ENCODE results near the gene SMAD7. TPM values are rescaled to one million over a fixed set of nuclear protein-coding genes. Genes with fewer than 3 reads are reported as not detected.

Gene SMAD7
- total RNA-seq: 20.0 TPM

GRCh38 chr18:48950536-48951447, at the start of gene SMAD7:
Gene SMAD7 (minus strand): TSS chr18:48950965. CDS start chr18:48950424, 541 bp downstream.
- no peak for DNase-seq (ENCODE audit: low spot score)

GRCh38 chr18:48999569-48999968, 48.8 kb upstream of the SMAD7 start:
- DNase-seq (ENCODE audit: low spot score): no peak

- no peak for DNase-seq (ENCODE audit: low spot score)
Observed at GRCh38 chr18:48997985-48998831, 47.4 kb upstream of the SMAD7 start.

- no peak for DNase-seq (ENCODE audit: low spot score)
Observed at GRCh38 chr18:48997681-48997984, 46.9 kb upstream of the SMAD7 start.

- DNase-seq (ENCODE audit: low spot score): no peak
Observed at GRCh38 chr18:48996901-48997463, 46.2 kb upstream of the SMAD7 start.

GRCh38 chr18:48996041-48996440, 45.3 kb upstream of the SMAD7 start:
- DNase-seq (ENCODE audit: low spot score): no peak

GRCh38 chr18:48994926-48995835, 44.4 kb upstream of the SMAD7 start:
- DNase-seq (ENCODE audit: low spot score): no peak

GRCh38 chr18:48994044-48994651, 43.4 kb upstream of the SMAD7 start:
- no peak for DNase-seq (ENCODE audit: low spot score)

GRCh38 chr18:48993586-48993985, 42.8 kb upstream of the SMAD7 start:
- no peak for DNase-seq (ENCODE audit: low spot score)

GRCh38 chr18:48992791-48993555, 42.2 kb upstream of the SMAD7 start:
- DNase-seq (ENCODE audit: low spot score): no peak

- DNase-seq (ENCODE audit: low spot score): no peak
Observed at GRCh38 chr18:48992133-48992532, 41.4 kb upstream of the SMAD7 start.

- no peak for DNase-seq (ENCODE audit: low spot score)
Observed at GRCh38 chr18:48991676-48992075, 40.9 kb upstream of the SMAD7 start.

GRCh38 chr18:48991319-48991660, 40.5 kb upstream of the SMAD7 start:
- DNase-seq (ENCODE audit: low spot score): no peak

- no peak for DNase-seq (ENCODE audit: low spot score)
Observed at GRCh38 chr18:48990481-48991318, 39.9 kb upstream of the SMAD7 start.

- DNase-seq (ENCODE audit: low spot score): no peak
Observed at GRCh38 chr18:48989304-48990303, 38.8 kb upstream of the SMAD7 start.

GRCh38 chr18:48988508-48989303, 37.9 kb upstream of the SMAD7 start:
- no peak for DNase-seq (ENCODE audit: low spot score)

GRCh38 chr18:48987821-48988220, 37.1 kb upstream of the SMAD7 start:
- no peak for DNase-seq (ENCODE audit: low spot score)

Measured in mucosa of gallbladder (tissue), 1 donor.